ENCODE results near the gene ATF6B.
"Not testable (repeated sequence)": the region's sequence is repeated elsewhere in the genome, so short reads cannot be mapped to it uniquely, and the experiment has no call there.

The ATF6B gene

GRCh38 chr6:32083812-32084768, 44.0 kb downstream of the ATF6B start:
- no peak for DNase-seq

GRCh38 chr6:32082935-32083334, 45.1 kb downstream of the ATF6B start:
- DNase-seq = no peak

- DNase-seq = no peak
These were observed 45.6 kb downstream of the ATF6B start for GRCh38 chr6:32082478-32082877.

GRCh38 chr6:32081168-32081990, 46.7 kb downstream of the ATF6B start:
- no peak for DNase-seq

- no peak for DNase-seq
These were observed 48.3 kb downstream of the ATF6B start for GRCh38 chr6:32079566-32080290.

- DNase-seq = no peak
These were observed 51.7 kb downstream of the ATF6B start for GRCh38 chr6:32076321-32076809.

GRCh38 chr6:32075781-32076180, 52.3 kb downstream of the ATF6B start:
- DNase-seq = no peak

GRCh38 chr6:32074996-32075532, 53.0 kb downstream of the ATF6B start:
- no peak for DNase-seq

GRCh38 chr6:32073613-32074012, 54.4 kb downstream of the ATF6B start:
- DNase-seq = no peak

GRCh38 chr6:32073101-32073500, 54.9 kb downstream of the ATF6B start:
- DNase-seq = no peak

- no peak for DNase-seq
These were observed 57.1 kb downstream of the ATF6B start for GRCh38 chr6:32070814-32071543.

GRCh38 chr6:32069878-32070515, 58.0 kb downstream of the ATF6B start:
- DNase-seq = no peak

GRCh38 chr6:32069460-32069859, 58.6 kb downstream of the ATF6B start:
- no peak for DNase-seq

GRCh38 chr6:32068867-32069266, 59.2 kb downstream of the ATF6B start:
- DNase-seq = no peak

- not testable (repeated sequence) for DNase-seq
These were observed 59.7 kb downstream of the ATF6B start for GRCh38 chr6:32068315-32068714.

GRCh38 chr6:32067521-32067920, 60.5 kb downstream of the ATF6B start:
- not testable (repeated sequence) for DNase-seq
